Upper lobe of right lung (tissue), 1 donor: ENCODE results near the gene SHTN1. TPM values are rescaled to one million over a fixed set of nuclear protein-coding genes. Genes with fewer than 3 reads are reported as not detected.

Experiments
- ATAC-seq: fragments of 200-7000 bp; cut with Tn5 transposase; one replicate; pipeline ENCODE4 v1.9.1; 2020; ENCODE audit warnings: mild to moderate bottlenecking, moderate library complexity
- DNase-seq: peaks from one replicate; pipeline ENCODE4 v3.0.0-alpha.2; 2020
- H3K27ac ChIP-seq: fragments of 200-600 bp; one replicate; pipeline ENCODE4 v1.8.0; 2022
- H3K27me3 ChIP-seq: fragments of 200-600 bp; one replicate; pipeline ENCODE4 v1.8.0; 2022; ENCODE audit warnings: mild to moderate bottlenecking
- H3K36me3 ChIP-seq: fragments of 200-600 bp; one replicate; pipeline ENCODE4 v1.8.0; 2022
- H3K4me1 ChIP-seq: fragments of 200-600 bp; one replicate; pipeline ENCODE4 v1.8.0; 2022
- H3K4me3 ChIP-seq: fragments of 200-600 bp; one replicate; pipeline ENCODE4 v1.8.0; 2022; ENCODE audit warnings: mild to moderate bottlenecking
- H3K9me3 ChIP-seq: fragments of 200-600 bp; one replicate; pipeline ENCODE4 v1.8.0; 2022
- CTCF ChIP-seq: fragments of 200-600 bp; IDR thresholded peaks from one replicate; pipeline ENCODE4 v1.8.0; 2022; ENCODE audit warnings: antibody characterized with exemption
- intact Hi-C: fragments of 100-400 bp; cut with DNase I; formaldehyde crosslinking; loops from one replicate; pipeline ENCODE4 v1.11.0; 2022
- total RNA-seq: library from RNA; stranded (reverse); fragmentation: NEBNext Ultra II Directional; extraction: Animal tissue kit (Norgen Biotek cat#: 25700); gene quantifications from one replicate; pipeline ENCODE4 v1.2.1, GENCODE V29; 2021
- donor health status: DM: no; HTN: yes; CAD: no; lungs with severe emphysema.

Gene SHTN1
- total RNA-seq, 1 donor from 2014 or later, result 40.4 TPM

GRCh38 chr10:116892907-116893685 is 111.9 kb downstream of the SHTN1 start:
- Histone ChIP-seq H3K36me3 (no peaks in the 10 kb centered on the region), H3K27ac (no peak overlapping the region), H3K4me1 (no peaks in the 10 kb centered on the region), H3K9me3 (no peaks in the 10 kb centered on the region), H3K4me3 (no peak overlapping the region), H3K27me3 (no peaks in the 10 kb centered on the region)
- DNase-seq (no peak), ATAC-seq (peak; percentile 58)
- intact Hi-C loops, result no loop called here
- TF ChIP-seq CTCF, result no peak

GRCh38 chr10:116891208-116891607 is 113.8 kb downstream of the SHTN1 start:
- ATAC-seq, result no peak
- no peak for TF ChIP-seq CTCF
- intact Hi-C loops, result no loop called here
- H3K36me3 ChIP-seq, result no peaks in the 10 kb centered on the region
- no peak overlapping the region for H3K4me3 ChIP-seq
- H3K4me1 ChIP-seq, result no peaks in the 10 kb centered on the region
- H3K27ac ChIP-seq, result no peak overlapping the region
- no peaks in the 10 kb centered on the region for H3K9me3 ChIP-seq
- H3K27me3 ChIP-seq, result no peaks in the 10 kb centered on the region
- DNase-seq, result no peak

- H3K27ac ChIP-seq, result no peak overlapping the region
- intact Hi-C loops, result no loop called here
- H3K9me3 ChIP-seq, result no peaks in the 10 kb centered on the region
- ATAC-seq (no peak), DNase-seq (no peak)
- no peaks in the 10 kb centered on the region for H3K36me3 ChIP-seq
- TF ChIP-seq CTCF, result no peak
- H3K27me3 ChIP-seq, result no peaks in the 10 kb centered on the region
- H3K4me1 ChIP-seq, result no peaks in the 10 kb centered on the region
- H3K4me3 ChIP-seq, result no peak overlapping the region
Measured at GRCh38 chr10:116889066-116889465, 115.9 kb downstream of the SHTN1 start.

DNA sequence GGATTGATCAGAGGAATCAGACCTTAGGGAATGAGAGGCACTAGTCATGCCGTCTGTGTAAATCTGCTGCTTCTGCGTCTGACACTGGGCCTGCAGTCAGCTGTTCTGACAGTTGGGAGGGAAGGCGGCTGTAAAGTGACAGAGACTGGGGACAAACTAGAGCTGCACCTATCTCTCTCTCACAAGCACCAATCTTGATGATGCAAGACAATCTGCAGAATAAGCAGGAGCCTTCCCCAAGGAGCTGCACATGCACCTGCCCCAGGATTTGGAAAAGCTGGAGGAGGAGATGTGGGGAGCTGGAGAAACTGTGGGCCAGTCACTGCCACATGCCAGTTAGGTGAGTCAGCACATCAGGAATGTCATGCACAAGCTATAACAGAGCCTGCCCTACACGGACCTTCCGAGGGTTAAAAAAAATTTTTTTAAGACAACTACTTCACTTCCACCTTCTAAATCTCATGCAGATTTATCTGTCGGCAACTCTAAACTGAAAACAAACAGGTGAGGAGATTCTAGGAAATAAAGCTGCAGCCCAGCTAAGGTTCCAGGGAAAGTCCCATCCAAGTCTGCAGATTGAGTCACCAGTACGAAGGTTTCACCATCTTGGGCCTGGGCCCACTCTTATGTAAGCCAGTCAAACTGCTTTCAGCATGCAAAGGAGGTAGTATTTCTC is 116.5 kb downstream of the SHTN1 start:
- Histone ChIP-seq H3K4me3 (no peak overlapping the region), H3K4me1 (no peaks in the 10 kb centered on the region), H3K9me3 (no peaks in the 10 kb centered on the region), H3K36me3 (no peaks in the 10 kb centered on the region), H3K27ac (no peak overlapping the region), H3K27me3 (no peaks in the 10 kb centered on the region)
- ATAC-seq (peak; percentile 86), DNase-seq (no peak)
- no peak for TF ChIP-seq CTCF
- intact Hi-C loops, result no loop called here

DNA sequence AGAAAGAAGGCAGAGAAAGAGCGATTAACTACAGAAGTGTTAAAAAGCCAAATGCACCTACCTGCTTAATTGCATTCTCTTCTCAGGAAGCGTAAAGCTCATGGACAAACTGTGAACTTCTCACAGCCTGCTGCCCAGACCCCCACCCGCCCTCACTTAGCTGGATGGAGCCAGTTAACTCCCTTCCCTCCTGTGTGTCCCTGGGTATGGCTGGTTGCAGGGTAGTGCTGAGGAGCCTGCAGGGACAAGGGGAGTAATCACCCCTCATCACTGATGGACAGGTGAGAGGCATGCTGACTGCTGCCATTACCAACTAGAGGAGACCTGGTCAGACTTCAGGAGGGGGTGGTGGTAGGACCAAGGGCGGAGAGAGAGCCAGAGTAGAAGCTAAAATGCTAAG is 118.2 kb downstream of the SHTN1 start:
- no peak for TF ChIP-seq CTCF
- intact Hi-C loops, result no loop called here
- Histone ChIP-seq H3K27ac (no peak overlapping the region), H3K27me3 (no peaks in the 10 kb centered on the region), H3K9me3 (no peaks in the 10 kb centered on the region), H3K4me1 (no peaks in the 10 kb centered on the region), H3K4me3 (no peak overlapping the region), H3K36me3 (no peaks in the 10 kb centered on the region)
- ATAC-seq, result no peak
- no peak for DNase-seq
